Renal cortex interstitium (tissue), 11 donors: ENCODE data around the gene PLD1. TPM values are rescaled to one million over a fixed set of nuclear protein-coding genes. Genes with fewer than 3 reads are reported as not detected.
A peak's percentile ranks its signal among the peaks of the same experiment; 100 is the strongest.

Experiments
- DNase-seq, 11 donors: peaks; one replicate each; pipeline ENCODE4 v3.0.0-alpha.2; 2013; ENCODE audit warnings: low read depth in 9 of 11, low spot score in 4 of 11; ENCODE audit errors: extremely low read depth in 1 of 11
- polyA plus RNA-seq, 3 donors: library from polyadenylated mRNA; unstranded; fragments of 120-200 nt; gene quantifications; one replicate each; pipeline ENCODE4 v1.2.1, GENCODE V29; 2013; ENCODE audit not compliant: insufficient read length in 3 of 3

PLD1 gene
- polyA plus RNA-seq, 3 donors, result 10.0 to 14.3 (median 11.4) TPM

GRCh38 chr3:171806200-171807128 lies 3.8 kb downstream of the PLD1 start:
- no peak for DNase-seq

DNA sequence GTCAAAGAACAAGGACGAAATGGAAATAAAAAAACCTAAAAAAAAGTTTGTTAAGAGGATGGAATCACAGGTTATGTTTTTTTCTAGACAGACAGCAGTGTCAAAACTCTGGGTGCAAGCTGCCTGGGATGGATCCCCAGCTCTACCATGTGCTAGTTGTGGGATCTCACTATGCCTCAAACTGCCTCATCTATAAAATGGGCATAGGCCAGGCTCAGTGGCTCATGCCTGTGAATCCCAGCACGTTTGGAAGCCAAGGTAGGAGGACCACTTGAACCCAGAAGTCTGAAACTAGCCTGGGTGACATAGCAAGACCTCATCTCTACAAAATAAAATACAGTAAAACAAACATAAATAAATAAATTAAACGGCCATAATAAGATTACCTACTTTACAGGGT lies 4.6 kb downstream of the PLD1 start:
- DNase-seq, result no peak

DNA sequence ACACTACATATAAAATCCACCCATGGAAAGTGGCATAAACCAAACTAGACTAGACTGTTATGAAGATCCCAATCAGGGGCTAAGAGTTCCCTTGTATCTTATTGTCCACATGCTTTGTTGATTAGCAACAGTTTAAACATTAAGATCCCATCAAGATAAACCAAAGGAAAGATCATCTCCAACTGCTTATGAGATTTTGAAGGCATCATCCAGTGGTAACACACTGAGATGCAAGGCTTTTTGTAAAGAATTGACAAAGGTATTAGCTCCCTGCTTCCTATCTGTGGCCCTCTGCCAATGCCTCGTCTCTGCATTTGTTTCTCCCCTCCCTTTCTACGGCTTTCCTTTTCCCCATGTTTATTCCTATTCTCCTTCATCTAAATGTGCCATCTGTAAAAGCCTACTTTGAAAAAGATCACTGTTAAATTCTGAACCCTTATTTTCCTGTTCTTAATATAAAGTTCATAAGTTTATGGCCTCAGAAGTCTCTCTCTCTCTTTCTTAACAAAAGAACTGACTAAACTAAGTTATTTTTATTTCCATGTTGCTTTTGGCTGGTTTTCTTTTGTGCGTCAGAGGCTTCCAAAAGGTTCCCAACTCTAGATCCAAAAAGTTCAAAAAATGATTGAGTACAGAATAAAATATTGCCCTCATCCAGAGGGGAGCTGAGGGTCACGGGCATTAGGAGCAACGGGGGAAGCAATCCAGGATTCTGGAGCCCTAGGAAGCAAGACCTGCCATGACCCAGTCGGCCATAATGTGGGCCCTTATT lies 5.5 kb downstream of the PLD1 start:
- DNase-seq, result peak in 2 of 11 donors; percentile 26 to 51

- no peak for DNase-seq
Observed at GRCh38 chr3:171803044-171803443, 7.2 kb downstream of the PLD1 start.

- DNase-seq, result no peak
Observed at GRCh38 chr3:171802590-171802956, 7.7 kb downstream of the PLD1 start.

GRCh38 chr3:171801738-171802589 lies 8.3 kb downstream of the PLD1 start:
- no peak for DNase-seq

- no peak for DNase-seq
Observed at GRCh38 chr3:171799501-171799900, 10.8 kb downstream of the PLD1 start.

- no peak for DNase-seq
Observed at GRCh38 chr3:171797873-171798272, 12.4 kb downstream of the PLD1 start.

GRCh38 chr3:171797265-171797679 lies 13.0 kb downstream of the PLD1 start:
- no peak for DNase-seq

DNA sequence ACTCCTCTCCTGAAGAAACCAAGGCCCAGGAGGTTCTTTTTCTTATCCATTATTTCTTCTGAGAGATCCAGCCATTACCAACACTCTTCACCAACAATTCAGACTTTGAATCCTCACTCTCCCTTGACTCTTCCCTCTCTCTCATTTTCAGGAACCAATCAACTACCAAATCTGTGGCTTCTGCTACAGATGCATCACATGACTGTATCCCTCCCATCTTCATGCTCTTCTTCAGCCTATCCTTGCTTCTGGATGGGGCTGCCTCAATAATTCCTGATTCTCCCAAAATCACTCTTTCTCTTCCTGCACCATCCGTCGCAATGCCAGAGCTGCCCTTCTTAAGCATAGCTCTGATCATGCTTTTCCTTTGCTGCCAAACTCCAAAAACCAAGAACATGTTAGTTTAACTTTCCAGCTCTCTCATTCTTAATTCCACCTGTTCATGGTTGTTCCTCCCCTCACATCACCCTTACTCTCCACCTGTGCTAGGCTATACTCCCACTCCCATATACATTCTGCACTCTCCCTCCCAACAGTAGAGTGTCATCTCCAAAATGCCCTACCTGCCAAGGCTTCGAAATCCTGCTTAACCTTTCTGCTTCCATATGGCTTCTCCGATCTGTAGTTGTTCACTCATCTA lies 13.5 kb downstream of the PLD1 start:
- DNase-seq, result no peak

GRCh38 chr3:171792531-171792930 lies 17.8 kb downstream of the PLD1 start:
- DNase-seq, result no peak

- no peak for DNase-seq
Observed at GRCh38 chr3:171791692-171792076, 18.6 kb downstream of the PLD1 start.

- DNase-seq, result no peak
Observed at GRCh38 chr3:171790898-171791691, 19.2 kb downstream of the PLD1 start.

DNA sequence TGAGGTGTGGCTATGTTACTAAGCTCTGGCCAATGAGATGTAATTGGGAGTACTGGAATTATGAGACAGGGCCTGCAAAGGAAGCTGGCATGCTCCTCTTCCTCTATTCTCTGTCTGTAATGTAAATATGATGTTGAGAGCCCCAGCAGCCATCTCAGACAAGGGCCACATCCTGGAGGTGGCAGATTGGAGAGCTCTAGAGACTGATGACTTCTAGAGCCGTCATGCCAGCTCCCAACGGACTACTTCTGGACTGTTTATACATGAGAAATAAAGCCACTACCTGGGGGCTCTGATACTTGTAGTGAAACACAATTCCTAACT lies 19.7 kb downstream of the PLD1 start:
- DNase-seq, result no peak

GRCh38 chr3:171789759-171790505 lies 20.4 kb downstream of the PLD1 start:
- DNase-seq, result no peak

DNA sequence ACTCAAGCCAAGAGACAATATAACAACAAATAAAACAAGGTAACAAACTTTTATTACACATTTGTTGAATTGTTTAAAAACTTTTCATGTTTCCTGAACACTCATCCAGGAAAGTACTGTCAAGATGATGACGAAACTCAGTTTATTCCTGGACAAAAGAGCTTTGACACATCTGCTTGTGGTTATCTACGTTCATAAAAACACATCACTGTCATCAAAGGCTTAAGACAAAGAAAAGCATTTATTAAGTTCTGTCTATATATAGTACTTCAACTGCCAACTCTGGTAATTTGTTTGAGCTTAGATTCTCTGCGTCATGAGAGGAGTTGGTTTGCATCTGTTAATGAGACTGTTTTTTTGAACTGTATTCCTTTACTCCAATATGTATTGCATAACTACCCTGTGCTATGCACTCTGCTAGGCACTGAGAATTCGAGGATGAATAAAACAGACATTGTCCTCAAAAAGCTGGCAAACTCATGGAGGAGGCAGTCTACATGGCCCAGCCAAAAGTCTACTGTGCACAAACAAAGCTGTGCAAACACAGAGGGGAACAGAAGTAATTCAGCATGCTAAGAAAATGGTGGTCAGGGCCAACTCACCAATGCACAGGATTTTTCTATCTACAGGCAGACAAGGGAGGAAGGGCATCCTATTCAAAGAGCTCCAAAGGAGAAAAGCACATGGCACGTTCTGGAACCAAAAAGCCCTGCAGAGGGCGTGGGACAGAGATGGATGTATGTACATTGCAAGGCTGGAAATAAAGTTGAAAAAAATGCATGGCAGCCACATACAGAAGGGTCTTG lies 21.5 kb downstream of the PLD1 start:
- no peak for DNase-seq

- no peak for DNase-seq
Observed at GRCh38 chr3:171786997-171787396, 23.3 kb downstream of the PLD1 start.
